NK-92 treated with Interleukin-12 subunit alpha and Interleukin-12 subunit beta, amount 100 ng/mL, for 24 hours (cell line): Measurements from ENCODE around the gene RECQL5.

ENCODE experiments used
- DNase-seq: peaks from one replicate; lab custom pipeline; 2025; lab: John Stamatoyannopoulos, UW

Gene RECQL5

DNA sequence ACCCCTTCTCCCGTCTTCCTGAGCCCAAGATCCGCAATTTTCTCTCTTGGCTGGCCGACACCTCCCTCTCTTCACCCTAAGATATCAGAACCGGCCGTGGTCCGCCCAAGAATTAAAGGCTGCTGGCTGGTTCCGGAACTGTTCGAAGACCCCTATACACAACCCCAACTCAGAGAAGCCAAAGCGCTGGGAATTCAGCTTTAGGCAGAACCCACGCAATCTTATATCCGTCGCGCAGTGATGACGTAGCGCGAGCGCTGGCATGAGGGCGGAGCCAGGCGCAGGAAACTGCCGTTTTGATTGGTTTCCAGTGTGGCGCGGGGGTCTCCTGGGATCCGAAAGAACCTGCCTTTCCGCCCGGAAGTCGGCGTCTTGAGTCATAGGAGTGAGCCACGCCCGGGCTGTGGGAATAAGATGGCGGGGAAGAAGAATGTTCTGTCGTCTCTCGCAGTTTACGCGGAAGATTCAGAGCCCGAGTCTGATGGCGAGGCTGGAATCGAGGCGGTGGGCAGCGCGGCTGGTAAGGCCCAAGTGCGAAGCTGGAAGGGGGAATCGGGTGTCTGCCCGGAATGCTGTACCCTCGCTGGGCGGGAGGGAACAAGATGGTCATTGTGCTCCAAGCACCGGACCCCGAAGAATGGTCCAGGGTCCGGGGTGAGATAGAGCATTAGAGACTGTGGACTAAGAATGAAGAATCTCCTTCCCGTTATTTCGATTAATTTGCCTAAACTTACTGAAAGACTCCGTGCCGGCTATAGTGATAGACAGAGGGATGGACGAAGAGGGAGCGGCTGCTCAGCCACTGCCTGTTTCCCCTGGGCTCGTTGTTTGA, at the start of gene RECQL5, which contains the start of gene SAP30BP:
Gene RECQL5 (minus strand): TSS at position 196 of the 832 bp plus-strand sequence. CDS start 597 bp downstream, outside the sequence.
Gene SAP30BP (plus strand): TSS at position 380 of the 832 bp plus-strand sequence. CDS start 35 bp downstream, at position 415.
- peak; percentile 97 for DNase-seq

DNA sequence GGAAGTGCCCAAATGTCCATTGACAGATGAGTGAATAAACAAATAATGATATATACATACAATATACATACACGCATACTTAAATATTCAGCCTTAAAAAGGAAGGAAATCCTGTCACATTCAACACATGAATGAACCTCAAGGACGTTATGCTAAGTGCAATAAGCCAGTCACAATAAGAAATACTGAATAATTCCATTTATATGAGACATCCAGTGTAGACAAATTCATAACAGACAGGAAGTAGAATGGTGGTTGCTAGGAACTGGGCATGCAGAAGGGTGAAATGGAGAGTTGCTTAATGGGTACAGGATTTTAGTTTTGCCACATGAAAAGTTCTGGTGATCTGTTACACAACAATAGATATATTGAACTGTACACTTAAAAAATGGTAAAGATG, 45.5 kb upstream of the RECQL5 start:
- DNase-seq: no peak

DNA sequence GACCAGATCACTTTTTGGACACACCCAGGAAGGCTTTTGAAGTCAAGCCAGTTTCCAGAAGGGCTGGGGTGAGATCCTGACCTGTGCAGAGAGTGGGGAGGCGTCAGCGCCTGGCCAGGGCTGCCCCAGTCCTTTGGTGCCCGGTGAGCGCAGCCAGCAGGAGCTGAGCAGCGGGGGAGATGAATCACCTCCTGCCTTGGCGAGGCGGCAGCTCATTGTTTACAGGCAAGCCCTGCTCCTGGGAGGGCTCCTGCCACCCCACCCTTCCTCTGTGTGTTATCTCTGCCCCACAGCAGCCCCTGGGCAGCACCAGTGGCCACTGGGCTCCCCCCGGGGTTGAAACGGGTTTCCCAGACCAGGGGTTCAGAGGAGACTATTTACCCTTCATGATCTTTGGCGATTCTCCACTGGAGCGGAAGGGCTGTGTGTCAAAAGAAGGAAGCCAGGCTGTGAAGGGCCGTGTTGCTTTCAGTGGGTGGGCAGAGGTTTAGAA, 40.2 kb upstream of the RECQL5 start:
- no peak for DNase-seq

DNA sequence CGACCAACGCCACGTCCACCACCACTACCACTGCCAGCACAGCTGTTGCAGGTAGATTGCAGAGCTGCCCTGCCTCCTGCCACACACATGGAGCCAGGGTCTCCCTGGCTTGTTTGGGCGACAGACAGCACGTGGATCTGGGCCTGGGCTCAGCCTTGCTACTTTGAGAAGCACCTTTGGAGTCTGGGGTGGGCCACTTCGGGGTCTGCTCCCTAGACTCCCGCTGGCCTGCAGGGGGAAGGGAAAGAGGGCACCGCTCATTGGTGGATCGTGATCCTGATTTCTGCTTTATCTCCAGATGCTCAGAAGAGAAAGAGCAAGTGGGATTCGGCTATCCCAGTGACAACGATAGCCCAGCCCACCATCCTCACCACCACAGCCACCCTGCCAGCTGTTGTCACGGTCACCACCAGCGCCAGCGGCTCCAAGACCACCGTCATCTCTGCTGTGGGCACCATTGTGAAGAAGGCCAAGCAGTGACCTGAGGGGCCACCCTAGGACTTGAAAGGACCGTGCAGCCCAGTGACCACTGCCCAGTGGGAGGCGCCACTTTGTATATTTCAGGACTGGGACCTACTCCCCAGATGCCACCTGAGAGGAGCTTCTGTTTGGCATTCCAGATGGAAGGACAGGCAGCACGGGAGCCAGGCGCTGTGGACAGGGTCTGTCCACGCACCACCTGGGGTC, 39.2 kb upstream of the RECQL5 start:
- DNase-seq: no peak

DNA sequence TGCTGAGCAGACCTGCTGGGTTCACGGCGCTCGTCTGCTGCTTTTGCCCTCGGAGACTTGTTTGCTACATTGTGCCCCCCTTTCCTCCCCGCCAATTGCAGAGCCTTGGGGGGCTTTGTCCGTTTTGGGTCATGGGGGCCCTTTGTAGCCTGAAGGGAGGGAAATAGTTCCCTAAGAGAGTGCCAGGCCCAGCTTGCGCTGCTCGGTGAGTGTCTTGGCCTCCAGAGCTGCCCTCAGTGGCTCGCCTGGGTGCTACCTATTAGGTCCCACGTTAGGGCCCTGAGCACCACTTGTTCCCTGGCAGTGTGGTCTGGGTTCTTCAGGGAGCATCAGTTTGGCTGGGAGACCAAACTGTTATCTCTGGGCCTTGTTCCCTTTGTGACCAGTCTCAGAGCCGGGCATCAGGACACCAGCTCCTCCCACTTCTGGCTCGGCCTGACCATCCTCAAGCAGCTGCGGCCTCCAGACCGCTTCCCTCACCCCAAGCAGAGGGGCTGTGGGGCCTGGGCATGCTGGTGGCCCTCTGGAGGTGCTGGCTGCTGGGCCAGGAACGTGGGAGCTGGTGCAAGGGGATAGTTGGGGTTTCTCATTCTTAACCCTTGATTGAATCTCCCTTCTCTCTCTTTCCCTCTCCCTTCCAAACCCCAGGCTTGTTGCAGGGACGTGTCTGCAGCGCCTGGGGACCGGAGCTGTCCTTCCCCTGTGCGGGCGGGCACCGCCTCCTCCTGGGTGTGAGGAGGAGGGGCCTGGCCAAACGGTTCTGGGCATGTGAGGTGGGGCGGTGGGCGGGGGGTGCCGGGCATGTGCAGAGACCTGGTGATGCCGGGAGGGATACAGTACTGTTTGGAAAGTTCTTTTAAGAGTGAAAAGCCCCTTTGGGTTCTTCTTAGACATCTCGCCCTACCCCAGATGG, 38.3 kb upstream of the RECQL5 start:
- DNase-seq: no peak

DNA sequence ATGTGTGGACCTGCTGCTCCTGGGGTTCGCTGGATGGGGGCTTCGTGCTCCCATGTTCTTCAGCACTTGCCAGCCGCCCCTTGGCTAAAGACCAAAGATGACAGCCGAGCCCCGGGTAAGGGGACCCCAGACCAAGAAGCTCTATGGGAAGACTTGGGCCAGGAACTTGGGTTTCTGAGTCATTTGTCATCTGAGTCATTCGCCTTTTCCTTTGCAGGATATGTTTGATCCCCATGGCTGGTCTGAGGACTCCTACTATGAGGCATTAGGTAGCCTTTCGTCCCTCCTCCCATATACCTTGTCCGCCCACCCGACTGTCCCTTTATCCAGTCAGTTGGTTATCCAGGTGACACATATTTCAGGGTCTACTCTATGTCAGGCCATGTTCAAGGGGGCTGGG, 36.6 kb upstream of the RECQL5 start:
- DNase-seq: no peak

DNA sequence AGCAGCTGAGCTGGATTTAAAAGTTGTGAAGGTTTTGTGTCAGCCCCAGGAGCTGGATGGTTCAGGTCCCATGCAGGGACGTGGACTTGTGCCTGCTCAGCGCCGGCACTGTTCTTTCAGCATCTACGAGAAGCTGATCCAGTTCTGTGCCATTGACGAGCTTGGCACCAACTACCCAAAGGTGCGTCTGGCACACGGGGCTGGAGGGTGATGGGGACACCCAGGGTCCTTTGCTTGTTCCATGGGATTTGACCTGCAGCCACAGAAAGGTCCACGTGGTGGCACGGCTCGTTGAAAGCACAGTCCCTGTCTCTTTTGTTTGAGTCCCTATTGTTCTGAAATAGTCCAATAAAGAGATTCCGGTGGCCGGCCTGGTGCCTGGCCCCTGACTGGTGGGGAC, 36.2 kb upstream of the RECQL5 start:
- DNase-seq: no peak

DNA sequence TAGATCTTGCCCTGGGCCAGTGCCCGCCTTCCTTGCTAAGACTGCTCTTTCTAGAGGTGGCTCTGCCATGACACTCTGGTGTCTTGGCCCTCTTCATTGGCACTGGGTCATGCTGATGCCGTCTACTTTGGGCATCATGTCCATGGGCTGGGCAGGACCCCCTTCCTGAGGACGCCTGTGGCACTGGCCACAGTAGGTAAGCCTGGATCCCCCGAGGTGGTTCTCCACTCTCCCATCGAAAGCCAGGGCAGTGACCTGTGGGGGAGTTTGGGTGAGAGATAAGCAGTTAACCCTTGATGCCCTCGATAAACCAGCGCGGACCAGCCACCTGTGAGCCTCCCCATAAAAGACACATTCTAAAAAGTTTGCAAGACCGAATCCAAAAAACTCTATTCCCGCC, 34.3 kb upstream of the RECQL5 start:
- no peak for DNase-seq

DNA sequence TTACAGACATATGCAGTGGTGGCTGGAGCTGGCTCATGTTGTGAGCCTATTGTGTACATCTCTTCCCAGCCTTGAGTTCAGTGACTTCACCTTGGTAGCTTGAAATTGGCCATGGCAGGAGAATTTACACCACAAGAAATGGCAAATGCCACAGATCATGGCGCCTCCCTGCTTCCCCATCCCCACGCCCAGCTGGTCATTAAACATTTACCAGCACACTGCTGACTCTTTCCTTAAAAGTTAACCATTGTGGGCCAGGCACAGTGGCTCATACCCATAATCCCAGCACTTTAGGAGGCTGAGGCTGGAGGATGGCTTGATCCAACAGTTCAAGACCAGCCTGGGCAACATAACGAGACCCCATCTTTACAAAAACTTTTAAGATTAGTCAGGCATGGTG, 31.7 kb upstream of the RECQL5 start:
- DNase-seq: no peak

DNA sequence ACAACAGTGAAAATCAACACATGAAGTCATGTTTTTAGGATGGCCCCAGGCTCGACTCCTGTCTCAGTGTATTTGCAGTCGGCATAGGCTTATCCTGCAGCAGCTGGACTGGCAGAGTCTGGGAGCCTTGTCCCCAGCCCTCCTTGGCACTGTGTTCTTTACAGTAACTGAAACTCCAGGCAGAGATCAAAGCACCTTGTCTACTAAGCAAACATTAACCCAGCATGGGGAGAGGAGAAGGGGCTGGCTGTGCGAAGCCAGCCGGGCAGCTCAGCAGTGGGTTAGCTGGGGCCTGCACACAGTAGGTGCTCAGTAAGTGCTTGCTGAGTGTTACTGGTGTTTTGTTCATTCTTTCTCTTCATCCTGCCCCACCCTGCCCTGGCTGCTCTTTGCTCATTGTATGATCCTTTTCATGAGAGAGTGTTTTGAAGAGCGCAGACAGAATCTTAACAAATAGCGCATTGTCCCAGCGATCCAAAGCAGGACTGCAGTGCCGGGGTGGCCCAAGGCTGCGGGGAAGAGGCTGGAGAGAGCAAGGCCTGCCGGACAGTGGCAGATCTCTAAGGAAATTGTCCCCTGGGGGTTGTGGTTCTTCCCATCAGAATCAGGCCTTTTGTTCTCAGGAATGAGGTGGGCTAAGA, 30.8 kb upstream of the RECQL5 start:
- no peak for DNase-seq

DNA sequence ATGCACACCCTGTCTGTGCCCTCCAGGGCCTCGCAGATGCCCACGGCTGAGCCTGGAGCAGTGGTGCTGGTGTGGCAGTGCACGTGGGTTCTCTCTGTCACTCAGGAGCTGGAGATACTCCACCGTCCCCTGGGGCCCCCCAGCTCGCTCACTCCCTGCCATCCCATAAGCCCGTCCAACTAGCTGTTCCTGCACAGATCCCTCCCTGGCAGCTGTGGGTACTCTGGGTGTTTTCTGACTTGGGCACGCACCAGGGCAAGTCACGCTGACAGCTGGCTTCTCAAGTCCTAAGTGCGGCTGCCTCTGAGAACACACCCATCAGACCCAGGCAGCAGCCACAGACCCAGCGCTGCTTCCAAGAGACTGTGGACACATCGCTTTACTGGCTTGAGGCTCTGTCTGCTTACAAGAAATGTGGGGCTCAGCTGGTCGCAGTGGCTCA, 28.9 kb upstream of the RECQL5 start:
- DNase-seq: no peak

DNA sequence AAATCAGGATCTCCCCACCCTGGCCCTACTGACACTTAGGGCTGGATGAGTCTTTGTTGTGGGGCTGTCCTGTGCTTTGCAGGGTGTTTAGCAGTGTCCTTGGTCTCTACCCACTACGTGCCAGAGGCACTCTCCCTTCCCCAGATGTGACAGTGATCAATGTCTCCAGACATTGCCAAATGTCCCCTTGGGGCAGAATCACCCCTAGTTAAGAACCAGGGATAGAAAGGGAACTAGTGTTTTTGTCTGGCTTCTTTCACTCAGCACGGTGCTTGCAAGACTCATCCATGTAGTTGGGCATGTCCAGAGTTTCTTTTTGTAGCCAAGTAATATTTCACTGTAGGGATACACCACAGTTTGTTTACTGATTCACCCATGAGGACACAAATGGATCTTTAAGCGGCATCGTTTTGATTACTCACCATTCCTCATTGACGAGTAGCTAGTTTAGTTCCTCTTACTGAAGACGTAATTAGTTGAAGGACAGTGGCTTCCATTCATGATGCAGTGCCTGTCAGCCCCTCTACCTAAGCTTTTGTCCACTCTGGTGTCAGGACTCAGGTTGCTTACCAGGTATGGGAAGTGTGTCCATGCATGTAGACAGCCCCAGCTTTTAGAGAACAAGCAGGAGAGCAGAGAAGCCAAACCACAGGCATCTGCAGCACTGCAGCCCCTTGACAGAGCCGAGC, 28.3 kb upstream of the RECQL5 start:
- DNase-seq: no peak

DNA sequence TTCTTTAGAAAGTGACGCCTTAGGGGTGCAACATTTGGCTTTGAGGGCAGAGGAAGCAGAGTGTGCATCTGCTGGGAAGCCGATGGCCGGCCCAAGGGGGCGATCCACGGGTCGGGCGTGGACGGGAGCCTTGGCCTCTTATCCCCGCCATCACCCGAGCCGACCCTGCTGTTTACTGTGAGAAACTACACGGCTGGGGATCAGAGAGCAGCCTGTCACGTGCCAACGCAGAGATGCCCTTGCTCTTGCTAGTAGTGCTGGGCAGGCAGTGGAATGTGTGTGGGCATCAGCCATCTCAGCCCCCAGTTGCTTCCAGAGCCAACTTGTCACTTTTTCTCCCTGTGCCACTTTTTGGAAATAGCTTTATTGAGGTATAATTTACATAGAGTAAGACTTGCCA, 27.6 kb upstream of the RECQL5 start:
- no peak for DNase-seq

DNA sequence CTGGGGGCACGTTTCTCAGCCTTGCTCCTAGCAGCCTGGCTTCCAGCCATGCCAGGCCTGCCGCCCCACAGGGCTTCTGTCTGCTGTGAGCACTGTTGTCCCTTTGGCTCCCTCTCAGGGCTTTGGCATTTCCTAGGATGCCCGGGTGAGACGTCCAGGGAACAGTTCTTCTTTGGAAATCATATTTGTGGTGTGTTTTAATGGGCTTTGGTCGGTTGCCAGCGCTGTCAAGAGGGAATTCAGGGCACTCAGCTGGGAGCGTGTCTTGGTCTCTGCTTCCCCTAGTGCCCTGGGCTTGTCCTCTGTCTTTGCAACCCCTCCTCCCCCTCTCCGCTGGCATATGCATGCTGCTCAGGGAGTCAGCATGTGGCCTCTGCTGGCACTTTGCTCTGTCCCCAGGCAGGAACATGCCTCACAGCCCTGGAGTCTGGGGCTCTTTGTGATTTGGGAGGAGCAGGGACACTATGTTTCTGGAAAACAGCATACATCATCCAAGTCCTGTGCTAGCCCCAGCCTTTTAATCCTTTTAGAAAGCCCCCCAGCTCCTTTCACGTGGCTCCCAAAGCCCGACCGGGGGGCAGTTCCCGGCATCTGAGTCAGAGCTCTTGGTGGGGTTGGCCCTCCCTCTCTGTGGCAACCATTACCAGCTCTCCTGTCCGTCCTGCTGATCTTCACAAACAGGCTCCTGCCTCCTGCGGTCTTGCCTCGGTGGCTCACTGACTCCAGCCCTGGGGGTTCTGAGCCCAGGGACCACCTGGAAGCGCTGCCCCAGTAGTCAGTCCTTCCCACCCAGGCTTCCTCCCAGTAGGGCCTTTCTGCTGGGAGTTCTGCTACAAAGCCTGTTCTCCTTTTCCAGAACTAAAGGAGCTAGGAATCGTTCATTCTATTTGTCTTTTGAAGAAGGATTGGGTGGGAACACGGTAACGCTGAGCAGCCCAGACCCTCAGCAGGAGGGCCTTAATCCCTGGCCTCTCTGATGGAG, 26.8 kb upstream of the RECQL5 start:
- DNase-seq: no peak

DNA sequence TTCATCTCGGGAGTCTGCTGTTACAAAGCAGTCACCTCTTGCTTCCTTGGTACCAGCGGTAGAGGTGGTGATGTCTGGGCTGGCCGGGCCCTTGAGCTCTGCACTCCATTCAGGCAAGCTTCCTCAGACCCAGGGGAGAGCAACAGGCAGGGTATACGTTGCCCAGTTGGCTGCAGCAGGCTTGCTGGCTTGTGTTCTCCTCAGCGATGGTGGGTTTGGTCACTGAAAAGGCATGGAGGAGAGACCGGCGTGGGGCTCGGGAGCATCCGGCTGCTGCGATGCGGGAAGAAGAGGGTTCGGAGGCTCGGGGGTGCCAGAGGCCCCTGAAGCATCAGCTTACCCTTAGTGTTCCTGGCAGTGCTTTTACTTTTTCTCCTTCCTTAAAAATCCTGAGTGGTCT, 26.0 kb upstream of the RECQL5 start:
- DNase-seq: no peak

DNA sequence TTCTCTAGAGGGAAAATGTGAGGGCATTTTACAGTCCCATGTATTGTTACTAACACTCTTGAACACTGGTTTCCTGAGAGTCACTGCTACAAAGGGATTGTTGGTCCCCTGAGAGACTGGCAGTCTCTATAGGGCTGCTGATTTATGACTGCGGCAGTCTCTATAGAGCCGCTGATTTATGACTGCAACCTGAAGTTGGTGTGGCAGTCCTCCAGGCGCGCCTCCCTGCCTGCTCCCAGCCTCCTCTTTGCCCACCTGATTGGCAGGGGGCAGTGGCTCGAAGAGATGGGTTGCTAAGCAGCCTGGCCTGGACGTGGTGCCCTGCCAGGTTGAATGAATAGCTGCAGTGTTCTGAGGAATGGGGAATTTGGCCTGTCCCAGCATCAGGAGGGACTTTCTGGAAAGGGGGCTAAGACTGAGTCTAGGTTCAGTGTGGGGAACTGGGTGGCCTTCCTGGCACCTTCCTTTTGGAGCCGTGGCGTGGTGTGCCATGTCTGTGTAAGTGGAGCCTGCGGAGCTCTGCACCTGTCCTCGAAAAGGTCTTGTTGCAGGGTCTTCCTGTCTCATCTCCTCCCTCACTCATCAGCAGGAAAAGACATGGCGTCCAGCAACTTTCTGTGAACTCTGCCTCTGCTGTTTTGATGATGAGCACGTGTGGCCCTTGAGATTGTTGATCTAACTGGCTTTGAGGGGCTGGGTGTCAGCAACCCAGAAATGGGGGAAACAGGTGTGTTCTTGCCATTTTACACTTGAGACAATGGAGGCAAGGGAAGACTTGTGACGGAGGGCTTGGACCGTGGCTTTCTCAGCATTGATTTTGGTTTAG, 25.1 kb upstream of the RECQL5 start:
- DNase-seq: no peak

DNA sequence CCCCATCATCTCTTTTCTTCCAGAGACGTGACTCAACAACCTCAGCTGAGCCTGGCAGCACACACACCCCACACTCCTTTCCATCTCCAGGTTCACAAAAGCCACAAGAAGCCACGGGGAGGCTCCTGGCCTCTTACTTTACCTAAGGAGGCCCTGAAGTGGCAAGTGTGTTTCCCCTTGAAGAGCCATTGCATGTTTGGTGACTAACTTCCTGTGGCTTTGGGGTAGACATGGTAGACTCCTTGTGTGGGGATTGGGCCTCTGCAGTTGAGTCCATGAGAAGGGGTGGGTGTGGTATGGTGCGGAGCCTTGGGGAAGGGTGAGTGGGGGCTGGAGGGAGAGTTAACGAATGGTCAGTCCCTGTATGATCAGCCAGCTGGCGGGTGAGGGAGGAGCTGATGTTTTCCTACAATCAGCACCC, 24.4 kb upstream of the RECQL5 start:
- no peak for DNase-seq

DNA sequence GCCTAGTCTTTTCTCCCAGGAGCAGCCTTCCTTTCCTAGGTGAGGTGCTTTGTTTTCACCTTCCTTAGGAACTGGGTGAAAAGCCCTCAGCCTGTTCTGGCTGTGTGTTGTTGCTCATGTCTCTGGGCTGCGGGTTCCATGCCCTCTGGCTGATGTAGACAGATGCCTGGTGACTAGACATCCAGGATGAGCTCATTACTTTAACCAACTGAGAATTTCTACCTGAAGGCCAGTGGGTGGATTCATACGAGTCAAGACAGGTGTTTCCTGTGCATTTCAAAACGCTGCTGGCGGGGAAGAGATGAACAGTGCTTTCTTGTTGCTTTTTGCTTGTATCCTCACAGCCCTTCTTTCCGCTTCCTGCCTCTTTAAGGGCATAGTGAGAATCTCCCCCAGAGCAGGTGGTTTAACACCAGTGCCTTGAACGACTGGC, 22.5 kb upstream of the RECQL5 start:
- DNase-seq: no peak
